HEK293T (cell line): ENCODE data around the gene RGP1.

Experiments
- ARNT ChIP-seq: fragments of 450-650 bp; IDR thresholded peaks from 2 replicates; pipeline ENCODE4 v1.6.1; 2017; ENCODE audit warnings: mild to moderate bottlenecking
- BHLHE40 ChIP-seq: fragments of 450-650 bp; IDR thresholded peaks from 2 replicates; pipeline ENCODE4 v1.6.1; 2016; ENCODE audit warnings: mild to moderate bottlenecking, moderate library complexity, borderline replicate concordance
- CTBP1 ChIP-seq: fragments of 450-650 bp; IDR thresholded peaks from 2 replicates; pipeline ENCODE4 v1.6.1; 2016; ENCODE audit warnings: borderline replicate concordance
- ELF4 ChIP-seq: fragments of 450-650 bp; IDR thresholded peaks from 2 replicates; pipeline ENCODE4 v1.6.1; 2017; ENCODE audit warnings: antibody characterized with exemption
- FOXM1 ChIP-seq: fragments of 450-650 bp; IDR thresholded peaks from 2 replicates; pipeline ENCODE4 v1.6.1; 2017; ENCODE audit warnings: mild to moderate bottlenecking, borderline replicate concordance
- L3MBTL2 ChIP-seq: fragments of 450-650 bp; conservative IDR thresholded peaks from 2 replicates; pipeline ENCODE4 v1.6.1; 2016; ENCODE audit warnings: mild to moderate bottlenecking
- NFRKB ChIP-seq: fragments of 450-650 bp; IDR thresholded peaks from 2 replicates; pipeline ENCODE4 v1.6.1; 2016; ENCODE audit warnings: mild to moderate bottlenecking, moderate library complexity
- SP1 ChIP-seq: fragments of 450-650 bp; IDR thresholded peaks from 2 replicates; pipeline ENCODE4 v1.6.1; 2017
- TARDBP ChIP-seq: fragments of 450-650 bp; IDR thresholded peaks from 2 replicates; pipeline ENCODE4 v1.6.1; 2016

DNA sequence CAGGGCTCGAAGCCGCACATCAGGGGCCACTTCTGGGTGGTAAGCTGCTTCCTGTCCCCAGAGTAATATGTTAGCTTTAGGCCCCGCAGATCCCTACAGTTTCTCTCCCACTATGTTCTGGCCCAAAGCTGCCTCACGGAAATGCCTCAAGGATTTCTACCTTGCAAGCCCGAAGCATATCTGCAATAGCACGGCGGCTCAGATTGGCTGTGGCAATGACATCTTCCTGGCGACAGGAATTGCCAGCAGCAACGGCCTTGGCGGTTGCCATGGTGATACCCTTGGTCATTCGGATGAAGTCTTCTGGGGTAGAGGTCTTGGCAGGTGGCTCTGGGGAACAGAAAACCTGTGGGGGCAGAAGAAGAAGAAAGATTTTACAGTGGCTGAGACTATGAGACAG is 49.1 kb upstream of the RGP1 start:
- no peak for TF ChIP-seq FOXM1
- TF ChIP-seq L3MBTL2 = no peak
- TF ChIP-seq TARDBP = no peak
- no peak for TF ChIP-seq BHLHE40
- no peak for TF ChIP-seq CTBP1
- TF ChIP-seq SP1 = no peak
- TF ChIP-seq ELF4 = no peak
- TF ChIP-seq NFRKB = no peak
- no peak for TF ChIP-seq ARNT
